Stimulated activated CD4-positive, alpha-beta T cell treated with anti-CD3 and anti-CD28 coated beads, Interleukin-4, amount 100 ng/mL, for 1 hour (primary cell): ENCODE results near the gene CTXND2.
"Not testable (repeated sequence)": the region's sequence is repeated elsewhere in the genome, so short reads cannot be mapped to it uniquely, and the experiment has no call there.

Source experiments
- DNase-seq: peaks from one replicate; pipeline ENCODE4 v3.0.0-alpha.2; 2020

Gene CTXND2

GRCh38 chr1:150887018-150887417 lies at the start of gene CTXND2:
TSS of gene CTXND2 (plus strand) at chr1:150887136. CDS start at chr1:150912315, 25,179 bp downstream.
- DNase-seq: no peak

- not testable (repeated sequence) for DNase-seq
Observed at GRCh38 chr1:150840850-150841249, 46.1 kb upstream of the CTXND2 start.

GRCh38 chr1:150841626-150842025 lies 45.3 kb upstream of the CTXND2 start:
- DNase-seq: no peak

- no peak for DNase-seq
Observed at GRCh38 chr1:150842343-150842742, 44.6 kb upstream of the CTXND2 start.

- DNase-seq: no peak
Observed at GRCh38 chr1:150842964-150843363, 44.0 kb upstream of the CTXND2 start.

- no peak for DNase-seq
Observed at GRCh38 chr1:150843474-150843873, 43.5 kb upstream of the CTXND2 start.

- no peak for DNase-seq
Observed at GRCh38 chr1:150846473-150847146, 40.3 kb upstream of the CTXND2 start.

GRCh38 chr1:150850801-150851362 lies 36.1 kb upstream of the CTXND2 start:
- DNase-seq: not testable (repeated sequence)

- DNase-seq: not testable (repeated sequence)
Observed at GRCh38 chr1:150852734-150853133, 34.2 kb upstream of the CTXND2 start.

- no peak for DNase-seq
Observed at GRCh38 chr1:150863724-150864123, 23.2 kb upstream of the CTXND2 start.

GRCh38 chr1:150864200-150864599 lies 22.7 kb upstream of the CTXND2 start:
- DNase-seq: not testable (repeated sequence)

- DNase-seq: no peak
Observed at GRCh38 chr1:150869683-150870082, 17.3 kb upstream of the CTXND2 start.

GRCh38 chr1:150872572-150872971 lies 14.4 kb upstream of the CTXND2 start:
- DNase-seq: no peak

- DNase-seq: no peak
Observed at GRCh38 chr1:150873521-150873920, 13.4 kb upstream of the CTXND2 start.

GRCh38 chr1:150874455-150875196 lies 12.3 kb upstream of the CTXND2 start:
- DNase-seq: no peak

- no peak for DNase-seq
Observed at GRCh38 chr1:150875197-150876118, 11.5 kb upstream of the CTXND2 start.

GRCh38 chr1:150876119-150876454 lies 10.8 kb upstream of the CTXND2 start:
- no peak for DNase-seq

- not testable (repeated sequence) for DNase-seq
Observed at GRCh38 chr1:150878931-150879330, 8.0 kb upstream of the CTXND2 start.

GRCh38 chr1:150881331-150882070 lies 5.4 kb upstream of the CTXND2 start:
- DNase-seq: no peak

- DNase-seq: not testable (repeated sequence)
Observed at GRCh38 chr1:150883121-150883520, 3.8 kb upstream of the CTXND2 start.

- no peak for DNase-seq
Observed at GRCh38 chr1:150888727-150889126, 1.8 kb downstream of the CTXND2 start.

- no peak for DNase-seq
Observed at GRCh38 chr1:150890033-150890416, 3.1 kb downstream of the CTXND2 start.
